Activated CD8-positive, alpha-beta T cell treated with anti-CD3 and anti-CD28 coated beads for 36 hours (primary cell): ENCODE results near the gene DTX1. TPM values are rescaled to one million over a fixed set of nuclear protein-coding genes. Genes with fewer than 3 reads are reported as not detected.
A peak's percentile ranks its signal among the peaks of the same experiment; 100 is the strongest.
"Not testable (repeated sequence)": the region's sequence is repeated elsewhere in the genome, so short reads cannot be mapped to it uniquely, and the experiment has no call there.

Source experiments
- ATAC-seq: fragments of 200-7000 bp; cut with Tn5 transposase; one replicate; pipeline ENCODE4 v1.10.0; 2021; ENCODE audit warnings: mild to moderate bottlenecking, moderate library complexity
- CTCF ChIA-PET: fragments of 350-600 bp; sonication (Branson Sonifier 250); formaldehyde crosslinking; loops from one replicate; lab custom pipeline; 2021; ENCODE audit warnings: antibody characterized with exemption; lab: Charles Lee
- POLR2A ChIA-PET: fragments of 350-600 bp; sonication (Branson Sonifier 250); formaldehyde crosslinking; loops from one replicate; lab custom pipeline; 2021; ENCODE audit warnings: antibody characterized with exemption; lab: Charles Lee
- DNase-seq: peaks from one replicate; pipeline ENCODE4 v3.0.0-alpha.2; 2020
- H3K27ac Mint-ChIP-seq: one replicate; pipeline ENCODE4 v1.8.0; 2021; ENCODE audit warnings: mild to moderate bottlenecking, mixed read lengths
- H3K27me3 Mint-ChIP-seq: one replicate; pipeline ENCODE4 v1.8.0; 2021; ENCODE audit warnings: mixed read lengths
- H3K36me3 Mint-ChIP-seq: one replicate; pipeline ENCODE4 v1.8.0; 2021; ENCODE audit warnings: low read depth, mixed read lengths
- H3K4me1 Mint-ChIP-seq: one replicate; pipeline ENCODE4 v1.8.0; 2021; ENCODE audit warnings: low read depth, mixed read lengths
- H3K4me3 Mint-ChIP-seq: one replicate; pipeline ENCODE4 v1.8.0; 2021; ENCODE audit warnings: mild to moderate bottlenecking, moderate library complexity, mixed read lengths
- H3K9me3 Mint-ChIP-seq: one replicate; pipeline ENCODE4 v1.8.0; 2021; ENCODE audit warnings: mixed read lengths
- CTCF ChIP-seq: fragments of 200-600 bp; IDR thresholded peaks from one replicate; pipeline ENCODE4 v1.8.0; 2022; ENCODE audit warnings: antibody characterized with exemption, mild to moderate bottlenecking
- intact Hi-C: fragments of 100-400 bp; cut with micrococcal nuclease; formaldehyde crosslinking; loops from one replicate; pipeline ENCODE4 v1.10.0; 2022
- total RNA-seq, 2 experiments: library from RNA; stranded (reverse); gene quantifications; one replicate each; pipeline ENCODE4 v1.2.3, GENCODE V29; 2021

DTX1 gene
- total RNA-seq, 2 experiments from 2014 or later: 2.9 to 3.4 TPM

GRCh38 chr12:113138826-113139225 lies 82.3 kb downstream of the DTX1 start:
- Mint-ChIP-seq H3K9me3 (no peaks in the 10 kb centered on the region), H3K27ac (no peak overlapping the region), H3K4me1 (peaks cover 23% of the 10 kb centered on the region), H3K4me3 (no peak overlapping the region), H3K36me3 (no peaks in the 10 kb centered on the region), H3K27me3 (no peaks in the 10 kb centered on the region)
- TF ChIP-seq CTCF: no peak
- DNase-seq: no peak
- intact Hi-C loops: no loop called here
- ChIA-PET CTCF (interaction anchor here (1.7 to 3.3 kb wide), 3 partner anchors 13 to 90 kb away, joined by 5 to 14 read pairs (median 7); no protein-coding TSS in a partner anchor), POLR2A (interaction anchor here (1.5 kb wide), 1 partner anchor 17 kb away, joined by 3 read pairs; no protein-coding TSS in a partner anchor)
- no peak for ATAC-seq

GRCh38 chr12:113140706-113141105 lies 84.2 kb downstream of the DTX1 start:
- Mint-ChIP-seq H3K27ac (no peak overlapping the region), H3K27me3 (no peaks in the 10 kb centered on the region), H3K36me3 (no peaks in the 10 kb centered on the region), H3K4me3 (no peak overlapping the region), H3K9me3 (no peaks in the 10 kb centered on the region), H3K4me1 (peaks cover 20% of the 10 kb centered on the region)
- intact Hi-C loops: no loop called here
- DNase-seq (no peak), ATAC-seq (no peak)
- no peak for TF ChIP-seq CTCF
- ChIA-PET POLR2A (no interaction called here), CTCF (no interaction called here)

- not testable (repeated sequence) for H3K9me3 Mint-ChIP-seq
These were observed 85.2 kb downstream of the DTX1 start for GRCh38 chr12:113141716-113142115.

GRCh38 chr12:113142173-113142885 lies 85.8 kb downstream of the DTX1 start:
- POLR2A ChIA-PET: interaction anchor here (1.8 kb wide), 1 partner anchor 11 kb away, joined by 4 read pairs; no protein-coding TSS in a partner anchor

More at GRCh38 chr12:113141716-113142115, 85.2 kb downstream of the DTX1 start:
- H3K36me3 Mint-ChIP-seq, DNase-seq, intact Hi-C loops, ATAC-seq, H3K27me3 Mint-ChIP-seq, H3K4me3 Mint-ChIP-seq: not testable (repeated sequence)
- POLR2A ChIA-PET: interaction anchor here (1.8 kb wide), 1 partner anchor 12 kb away, joined by 4 read pairs; no protein-coding TSS in a partner anchor
- CTCF ChIA-PET: interaction anchor here (1.0 kb wide), 1 partner anchor 11 kb away, joined by 3 read pairs; no protein-coding TSS in a partner anchor
- peak overlapping the region; percentile 76 for H3K27ac Mint-ChIP-seq
- peaks cover 10% of the 10 kb centered on the region for H3K4me1 Mint-ChIP-seq

GRCh38 chr12:113142886-113143332 lies 86.4 kb downstream of the DTX1 start:
- Mint-ChIP-seq H3K9me3 (peaks cover 5% of the 10 kb centered on the region), H3K4me1 (peaks cover 8% of the 10 kb centered on the region), H3K27me3 (no peaks in the 10 kb centered on the region), H3K27ac (peak overlapping the region; percentile 76), H3K36me3 (no peaks in the 10 kb centered on the region), H3K4me3 (no peak overlapping the region)
- DNase-seq (no peak), ATAC-seq (no peak)
- ChIA-PET POLR2A (interaction anchor here (1.8 kb wide), 1 partner anchor 10 kb away, joined by 4 read pairs; no protein-coding TSS in a partner anchor), CTCF (interaction anchor here (1.0 kb wide), 1 partner anchor 10 kb away, joined by 4 read pairs; no protein-coding TSS in a partner anchor)
- no peak for TF ChIP-seq CTCF
- intact Hi-C loops: no loop called here

More at GRCh38 chr12:113142173-113142885, 85.8 kb downstream of the DTX1 start:
- DNase-seq: peak; percentile 68
- peak; percentile 84 for ATAC-seq
- H3K27me3 Mint-ChIP-seq: no peaks in the 10 kb centered on the region
- H3K36me3 Mint-ChIP-seq: no peaks in the 10 kb centered on the region
- H3K27ac Mint-ChIP-seq: peak overlapping the region; percentile 76
- H3K4me1 Mint-ChIP-seq: peaks cover 8% of the 10 kb centered on the region
- intact Hi-C loops: no loop called here
- CTCF ChIA-PET: interaction anchor here (1.0 kb wide), 2 partner anchors 10 kb away, joined by 3 to 4 read pairs; no protein-coding TSS in a partner anchor
- no peak for TF ChIP-seq CTCF
- no peak overlapping the region for H3K4me3 Mint-ChIP-seq
- peaks cover 3% of the 10 kb centered on the region for H3K9me3 Mint-ChIP-seq
